Measurements from ENCODE around the gene TIMP2.
"Not testable (repeated sequence)": the region's sequence is repeated elsewhere in the genome, so short reads cannot be mapped to it uniquely, and the experiment has no call there.

TIMP2 gene

GRCh38 chr17:78883533-78884131 lies 41.6 kb downstream of the TIMP2 start:
- no peak for TF ChIP-seq MAX (IDR thresholded peaks at IDR 0.05; ENCODE audit: low read depth, low read length)
- DNase-seq (ENCODE audit: low read depth): peak; percentile 81
- H3K4me3 ChIP-seq (ENCODE audit: low read depth, low read length): peak overlapping the region; percentile 50

GRCh38 chr17:78883089-78883532 lies 42.1 kb downstream of the TIMP2 start:
- peak; percentile 41 for TF ChIP-seq MYC (IDR thresholded peaks at IDR 0.05; ENCODE audit: low read depth, low read length)
- TF ChIP-seq POLR2A (IDR thresholded peaks at IDR 0.05; ENCODE audit: extremely low read depth, insufficient read length): no peak
- no peak for TF ChIP-seq CTCF (IDR thresholded peaks at IDR 0.05; ENCODE audit: low read depth, low read length)
- 0 out of 2 replicates have a peak, but pooled peaks have one; percentile 15 for TF ChIP-seq MAX (IDR thresholded peaks at IDR 0.05; ENCODE audit: low read depth, low read length)
- peak overlapping the region; percentile 50 for H3K4me3 ChIP-seq (ENCODE audit: low read depth, low read length)
- peak; percentile 90 for DNase-seq (ENCODE audit: low read depth)

GRCh38 chr17:78882540-78883088 lies 42.6 kb downstream of the TIMP2 start:
- peak overlapping the region; percentile 50 for H3K4me3 ChIP-seq (ENCODE audit: low read depth, low read length)
- no peak for TF ChIP-seq MYC (IDR thresholded peaks at IDR 0.05; ENCODE audit: low read depth, low read length)
- TF ChIP-seq POLR2A (IDR thresholded peaks at IDR 0.05; ENCODE audit: extremely low read depth, insufficient read length): peak; percentile 37
- peak; percentile 79 for DNase-seq (ENCODE audit: low read depth)

GRCh38 chr17:78879635-78880186 lies 45.5 kb downstream of the TIMP2 start:
- no peak for DNase-seq (ENCODE audit: low read depth)
- no peak overlapping the region for H3K4me3 ChIP-seq (ENCODE audit: low read depth, low read length)
- TF ChIP-seq POLR2A (IDR thresholded peaks at IDR 0.05; ENCODE audit: extremely low read depth, insufficient read length): no peak
- no peak for TF ChIP-seq MYC (IDR thresholded peaks at IDR 0.05; ENCODE audit: low read depth, low read length)
- no peak for TF ChIP-seq MAX (IDR thresholded peaks at IDR 0.05; ENCODE audit: low read depth, low read length)
- no peak for TF ChIP-seq CTCF (IDR thresholded peaks at IDR 0.05; ENCODE audit: low read depth, low read length)

GRCh38 chr17:78878871-78879527 lies 46.2 kb downstream of the TIMP2 start:
- TF ChIP-seq POLR2A (IDR thresholded peaks at IDR 0.05; ENCODE audit: extremely low read depth, insufficient read length): no peak
- no peak for TF ChIP-seq CTCF (IDR thresholded peaks at IDR 0.05; ENCODE audit: low read depth, low read length)
- TF ChIP-seq MAX (IDR thresholded peaks at IDR 0.05; ENCODE audit: low read depth, low read length): no peak
- no peak for TF ChIP-seq MYC (IDR thresholded peaks at IDR 0.05; ENCODE audit: low read depth, low read length)
- DNase-seq (ENCODE audit: low read depth): no peak
- no peak overlapping the region for H3K4me3 ChIP-seq (ENCODE audit: low read depth, low read length)

- H3K4me3 ChIP-seq (ENCODE audit: low read depth, low read length): no peak overlapping the region
- TF ChIP-seq MAX (IDR thresholded peaks at IDR 0.05; ENCODE audit: low read depth, low read length) (no peak), MYC (IDR thresholded peaks at IDR 0.05; ENCODE audit: low read depth, low read length) (no peak), CTCF (IDR thresholded peaks at IDR 0.05; ENCODE audit: low read depth, low read length) (no peak), POLR2A (IDR thresholded peaks at IDR 0.05; ENCODE audit: extremely low read depth, insufficient read length) (no peak)
- DNase-seq (ENCODE audit: low read depth): no peak
Measured at GRCh38 chr17:78878261-78878660, 46.9 kb downstream of the TIMP2 start.

- not testable (repeated sequence) for DNase-seq (ENCODE audit: low read depth); H3K4me3 ChIP-seq (ENCODE audit: low read depth, low read length)
Measured at GRCh38 chr17:78876954-78877517, 48.2 kb downstream of the TIMP2 start.
